Measurements from ENCODE around the gene IRF9.

- TF ChIP-seq CTCF (IDR thresholded peaks at IDR 0.05), result no peak
- TF ChIP-seq POLR2A (IDR thresholded peaks at IDR 0.05), result no peak
Observed at GRCh38 chr14:24206260-24207103, 45.4 kb downstream of the IRF9 start.
